NCI-H446 (cell line): Measurements from ENCODE around the gene OXSR1.
"Not testable (repeated sequence)": the region's sequence is repeated elsewhere in the genome, so short reads cannot be mapped to it uniquely, and the experiment has no call there.

Source experiments
- DNase-seq, 2 experiments: peaks; one replicate each; lab custom pipeline; 2025; lab: John Stamatoyannopoulos, UW

The OXSR1 gene

GRCh38 chr3:38167591-38167990 is 2.3 kb downstream of the OXSR1 start:
- DNase-seq: no peak

DNA sequence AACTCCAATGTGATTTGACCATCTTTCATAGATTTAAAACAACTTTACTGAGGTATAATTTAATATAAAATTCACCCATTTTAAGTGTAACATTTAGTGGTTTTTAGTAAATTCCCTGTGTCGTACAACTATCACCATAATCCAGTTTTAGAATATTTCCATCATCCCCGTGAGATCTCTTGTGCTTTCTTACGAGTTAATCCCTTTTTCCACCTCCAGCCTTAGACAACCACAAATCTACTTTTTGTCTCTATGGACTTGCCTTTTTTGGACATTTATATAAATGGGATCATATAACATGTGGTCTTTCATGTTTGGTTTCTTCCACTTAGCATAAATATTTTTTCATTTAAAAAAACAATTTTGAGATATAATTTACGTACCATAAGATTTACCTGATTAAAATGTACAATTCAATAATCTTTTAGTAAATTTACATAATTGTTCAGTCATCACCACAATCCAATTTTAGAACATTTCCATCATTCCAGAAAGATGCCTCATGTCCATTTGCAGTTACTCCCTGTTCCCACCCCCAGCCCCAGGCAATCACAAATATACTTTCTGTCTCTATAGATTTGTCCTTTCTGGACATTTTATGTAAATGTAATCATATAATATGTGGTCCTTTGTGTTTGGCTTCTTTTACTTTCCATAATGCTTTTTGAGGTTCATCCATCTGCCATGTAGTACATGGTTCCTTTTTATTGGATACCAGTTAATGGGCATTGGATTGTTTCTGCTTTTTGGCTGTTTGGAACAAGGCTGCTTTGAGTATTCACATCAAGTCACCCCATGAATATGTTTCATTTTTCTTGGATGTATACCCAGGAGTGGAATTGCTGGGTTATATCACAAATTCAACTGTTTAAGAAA is 3.1 kb downstream of the OXSR1 start:
- no peak for DNase-seq

- no peak for DNase-seq
Measured at GRCh38 chr3:38169027-38169317, 3.6 kb downstream of the OXSR1 start.

GRCh38 chr3:38170722-38171121 is 5.4 kb downstream of the OXSR1 start:
- DNase-seq: no peak

- DNase-seq: no peak
Measured at GRCh38 chr3:38171622-38172021, 6.3 kb downstream of the OXSR1 start.

- no peak for DNase-seq
Measured at GRCh38 chr3:38173834-38174418, 8.6 kb downstream of the OXSR1 start.

GRCh38 chr3:38177181-38177580 is 11.8 kb downstream of the OXSR1 start:
- no peak for DNase-seq

DNA sequence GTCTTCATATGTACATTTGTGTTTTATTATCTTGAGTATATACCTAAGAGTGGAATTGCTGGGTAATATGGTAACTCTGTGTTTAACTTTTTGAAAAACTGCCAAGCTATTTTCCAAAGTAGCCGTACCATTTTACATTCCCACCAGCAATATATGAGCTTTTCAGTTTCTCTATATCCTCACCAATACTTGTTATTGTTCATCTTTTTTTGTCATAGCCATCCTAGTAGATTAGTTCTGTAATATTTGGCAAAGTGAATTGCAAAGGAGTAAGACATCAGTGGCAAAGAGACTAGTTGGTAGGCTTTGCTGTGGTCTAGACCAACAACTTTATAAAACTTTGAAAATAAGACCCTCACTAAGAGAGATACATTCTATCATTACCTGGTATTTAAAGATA is 21.4 kb downstream of the OXSR1 start:
- no peak for DNase-seq

DNA sequence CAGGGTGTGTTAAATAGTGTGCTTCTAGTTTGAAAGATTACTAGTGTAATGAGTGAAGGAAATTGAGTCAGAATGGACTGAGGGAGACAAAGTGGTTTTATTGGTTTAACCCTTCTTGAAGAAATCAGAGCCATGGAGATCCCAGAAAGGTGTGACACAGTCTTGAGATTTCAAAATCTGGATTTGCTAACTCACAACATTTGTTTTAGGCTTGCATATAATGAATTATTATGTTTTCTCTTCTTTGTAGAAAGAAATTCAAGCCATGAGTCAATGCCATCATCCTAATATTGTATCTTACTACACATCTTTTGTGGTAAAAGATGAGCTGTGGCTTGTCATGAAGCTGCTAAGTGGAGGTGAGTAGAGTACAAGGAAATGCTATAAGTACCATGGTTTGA is 25.1 kb downstream of the OXSR1 start:
- no peak for DNase-seq

GRCh38 chr3:38202931-38203330 is 37.6 kb downstream of the OXSR1 start:
- not testable (repeated sequence) for DNase-seq

DNA sequence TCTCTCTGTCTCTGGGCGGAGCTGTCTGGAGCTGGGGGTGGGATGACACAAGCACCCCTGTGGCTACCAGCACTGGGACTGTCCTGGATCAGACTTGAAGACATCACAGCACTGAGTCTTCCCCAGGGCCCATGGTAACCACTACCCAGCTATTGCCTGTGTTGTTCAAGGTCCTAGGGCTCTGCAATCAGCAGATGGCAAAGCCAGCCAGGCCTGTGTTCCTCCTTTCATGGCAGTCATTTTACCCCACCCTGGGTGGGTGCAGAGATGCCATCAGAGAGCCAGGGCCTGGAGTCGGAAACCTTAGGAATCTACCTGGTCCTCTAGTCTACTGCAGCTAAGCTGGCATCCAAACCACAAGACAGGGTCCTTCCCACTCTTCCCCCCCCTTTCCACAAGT is 38.4 kb downstream of the OXSR1 start:
- DNase-seq: no peak

GRCh38 chr3:38204599-38205471 is 39.5 kb downstream of the OXSR1 start:
- no peak for DNase-seq

DNA sequence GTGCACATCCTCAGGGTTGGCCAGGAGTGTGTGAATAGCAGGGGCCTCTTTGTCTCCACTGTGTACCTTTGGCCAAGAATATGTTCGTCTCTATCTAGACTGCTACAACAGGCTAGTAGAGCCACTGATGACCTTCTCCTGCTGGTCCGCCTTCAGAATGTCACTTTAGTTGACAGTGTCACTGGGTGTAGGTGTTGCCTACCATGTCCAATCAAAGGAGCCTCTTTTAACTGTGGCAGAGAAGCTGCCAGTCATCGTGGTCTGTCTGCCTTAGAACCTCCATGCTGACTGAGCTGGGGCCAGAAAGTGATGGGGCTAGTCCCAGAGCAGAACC is 40.1 kb downstream of the OXSR1 start:
- no peak for DNase-seq

- DNase-seq: no peak
Measured at GRCh38 chr3:38207254-38208003, 42.1 kb downstream of the OXSR1 start.

GRCh38 chr3:38210141-38210757 is 44.9 kb downstream of the OXSR1 start:
- DNase-seq: no peak

- DNase-seq: no peak
Measured at GRCh38 chr3:38212141-38212540, 46.8 kb downstream of the OXSR1 start.

DNA sequence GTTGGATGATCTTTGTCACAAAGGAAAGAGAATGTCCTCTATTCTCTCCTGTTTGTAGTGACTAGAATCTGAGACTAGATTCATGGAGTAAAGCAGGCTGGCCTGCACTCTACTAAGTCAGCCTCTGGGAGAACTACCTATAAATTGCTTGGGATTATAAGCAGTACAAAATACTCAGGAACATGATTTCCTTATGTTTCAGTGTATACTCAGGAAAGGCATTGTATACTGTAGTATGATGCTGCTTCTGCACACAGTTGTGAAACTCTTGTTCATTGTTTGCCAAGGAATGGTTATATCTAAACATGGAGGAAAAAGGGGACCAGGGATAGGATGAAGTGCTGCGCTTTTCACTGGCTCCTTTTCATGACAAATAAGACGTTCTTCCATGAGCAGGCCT is 49.2 kb downstream of the OXSR1 start:
- no peak for DNase-seq

DNA sequence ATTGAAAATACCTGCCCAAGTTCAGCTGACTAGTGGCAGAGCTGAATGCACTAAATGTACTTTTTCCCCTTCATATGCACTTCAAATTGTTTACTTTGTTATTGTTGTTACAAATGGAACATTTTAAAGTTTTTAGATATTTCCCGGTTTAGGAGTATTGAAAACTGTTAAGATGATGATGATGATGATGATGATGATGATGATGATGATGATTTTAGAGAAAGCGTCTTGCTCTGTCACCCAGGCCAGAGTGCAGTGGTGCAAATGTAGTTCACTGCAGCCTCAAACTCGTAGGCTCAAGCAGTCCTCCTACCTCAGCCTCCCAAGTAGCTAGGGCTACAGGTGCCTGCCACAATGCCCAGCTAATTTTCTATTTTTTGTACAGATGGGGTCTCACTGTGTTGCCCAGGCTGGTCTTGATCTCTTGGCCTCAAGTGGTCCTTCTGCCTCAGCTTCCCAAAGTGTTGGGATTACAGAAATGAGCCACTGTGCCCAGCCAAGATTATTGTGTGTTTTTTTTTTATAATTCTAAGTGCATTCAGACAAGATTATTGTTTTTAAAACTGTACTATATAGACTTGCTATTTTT is 54.4 kb downstream of the OXSR1 start:
- no peak for DNase-seq

DNA sequence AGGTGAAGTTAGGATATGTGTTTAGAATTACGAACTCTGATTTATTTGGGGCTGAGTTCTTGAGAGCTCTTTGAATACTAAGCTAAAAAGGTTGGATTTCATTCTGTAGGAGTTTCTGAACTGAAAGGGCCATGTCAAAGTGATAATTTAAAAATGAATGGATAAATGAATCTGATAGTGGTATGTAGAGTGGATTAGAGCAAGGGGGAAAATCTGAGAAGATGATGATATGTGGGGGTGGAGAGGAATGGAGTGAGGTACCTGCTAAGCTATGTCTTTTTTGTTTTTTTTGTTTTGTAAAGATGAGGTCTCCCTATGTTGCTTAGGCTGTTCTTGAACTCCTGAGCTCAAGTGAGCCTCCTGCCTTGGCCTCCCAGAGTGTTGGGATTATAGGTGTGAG is 55.7 kb downstream of the OXSR1 start:
- no peak for DNase-seq

DNA sequence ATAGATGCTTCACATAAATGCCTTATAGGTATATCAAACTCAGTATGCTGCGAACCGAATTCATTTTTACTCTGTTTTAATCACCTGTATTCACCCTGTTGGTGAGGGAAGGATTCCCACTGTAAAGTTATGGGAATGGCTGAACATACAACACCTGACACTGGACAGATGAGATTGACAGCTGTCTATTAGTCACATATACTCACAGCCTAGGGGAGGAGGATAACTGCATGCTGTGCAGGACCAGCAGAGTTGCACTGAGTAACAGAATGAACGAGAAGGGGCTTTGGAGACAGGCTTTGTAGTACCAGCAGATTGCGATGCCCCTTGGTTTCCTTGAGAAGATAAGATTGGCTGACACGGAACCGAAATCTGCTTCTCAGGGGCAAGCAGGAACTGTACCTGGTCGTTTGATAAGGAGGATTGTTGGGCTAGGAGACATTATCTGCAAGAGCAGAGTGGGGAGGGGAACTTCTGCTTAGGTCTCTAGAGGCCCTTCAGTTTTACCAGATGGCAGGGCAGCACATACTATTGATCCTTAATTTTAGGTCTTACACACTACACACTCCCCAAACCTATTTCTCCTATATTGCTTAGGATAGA is 56.8 kb downstream of the OXSR1 start:
- DNase-seq: no peak

GRCh38 chr3:38224357-38224756 is 59.0 kb downstream of the OXSR1 start:
- DNase-seq: no peak
